GM18870 (cell line): ENCODE data around the gene RMND5B.
A peak's percentile ranks its signal among the peaks of the same experiment; 100 is the strongest.
"Not testable (repeated sequence)": the region's sequence is repeated elsewhere in the genome, so short reads cannot be mapped to it uniquely, and the experiment has no call there.

Experiments
- ATAC-seq: cut with Tn5 transposase; IDR thresholded peaks from one replicate; pipeline ENCODE4 v1.9.1; 2021; ENCODE audit warnings: moderate library complexity; ENCODE audit not compliant: unreplicated experiment

The RMND5B gene, protein sequence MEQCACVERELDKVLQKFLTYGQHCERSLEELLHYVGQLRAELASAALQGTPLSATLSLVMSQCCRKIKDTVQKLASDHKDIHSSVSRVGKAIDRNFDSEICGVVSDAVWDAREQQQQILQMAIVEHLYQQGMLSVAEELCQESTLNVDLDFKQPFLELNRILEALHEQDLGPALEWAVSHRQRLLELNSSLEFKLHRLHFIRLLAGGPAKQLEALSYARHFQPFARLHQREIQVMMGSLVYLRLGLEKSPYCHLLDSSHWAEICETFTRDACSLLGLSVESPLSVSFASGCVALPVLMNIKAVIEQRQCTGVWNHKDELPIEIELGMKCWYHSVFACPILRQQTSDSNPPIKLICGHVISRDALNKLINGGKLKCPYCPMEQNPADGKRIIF

DNA sequence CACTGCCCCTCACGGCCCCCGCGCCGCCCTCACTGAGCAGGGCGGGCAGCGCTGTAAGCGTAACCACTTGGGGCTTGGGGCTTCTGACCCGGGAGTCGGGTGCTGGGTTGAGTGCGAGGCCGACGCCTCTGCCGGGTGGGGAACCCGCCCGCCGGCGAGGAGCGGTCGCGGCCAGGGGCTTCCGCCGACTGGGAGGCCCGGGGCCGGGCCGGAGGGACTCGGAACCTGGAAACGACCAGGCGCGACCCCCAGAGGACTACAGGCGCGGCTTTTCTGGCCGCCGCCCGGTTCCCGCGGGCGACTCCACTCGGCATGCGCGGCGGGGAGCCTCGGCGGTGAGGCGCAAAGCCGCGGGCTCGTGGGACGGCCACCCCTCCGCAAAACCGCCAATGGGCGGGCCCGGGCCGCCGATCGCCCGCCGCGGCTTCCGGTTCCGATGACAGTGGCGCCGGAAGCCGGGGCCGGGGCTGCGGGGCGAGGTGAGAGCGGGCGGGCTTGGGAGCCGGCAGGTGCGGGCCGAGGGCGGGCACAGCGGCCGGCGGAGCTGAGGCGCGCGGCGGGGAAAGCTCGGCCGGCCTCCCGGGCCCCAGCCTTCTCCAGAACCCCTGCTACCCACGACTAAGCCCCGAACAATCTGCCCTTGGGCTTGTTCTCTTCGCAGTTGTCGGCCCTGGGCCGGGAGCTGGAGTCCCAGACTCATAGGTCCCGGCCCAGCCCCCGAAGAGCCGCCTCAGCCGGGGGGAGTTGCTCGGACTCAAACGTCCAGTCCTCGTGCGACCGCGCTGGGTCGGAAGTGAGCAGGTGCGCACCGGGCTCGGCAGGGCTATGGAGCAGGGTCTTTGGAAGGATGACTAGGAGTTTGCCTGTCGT is at the start of gene RMND5B:
Gene RMND5B, plus strand, starts transcription at position 439 of the 870 bp plus-strand sequence. CDS start 7,106 bp downstream, outside the sequence.
- ATAC-seq = peak; percentile 54

- no peak for ATAC-seq
These were observed 49.1 kb upstream of the RMND5B start for GRCh38 chr5:178081571-178082243.

DNA sequence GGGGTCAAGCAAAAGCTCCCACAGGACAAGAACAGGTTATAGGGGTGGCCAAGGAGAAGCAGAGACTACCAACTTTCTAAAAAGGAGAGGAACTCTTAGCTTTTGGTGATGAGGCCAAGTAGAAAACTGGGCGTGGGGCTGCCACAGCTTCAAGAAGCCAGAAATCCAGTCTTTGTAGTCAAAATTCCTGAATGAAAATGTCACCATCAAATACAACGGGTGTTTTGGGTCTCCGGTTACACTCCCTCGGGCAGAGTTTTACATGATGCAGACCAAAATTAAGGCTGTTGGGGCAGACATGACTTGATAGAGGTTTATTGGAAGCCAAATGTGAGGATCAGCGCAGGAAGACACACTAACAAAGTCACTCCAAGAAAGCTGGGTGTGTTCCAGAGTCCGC is 46.9 kb upstream of the RMND5B start:
- ATAC-seq = no peak

DNA sequence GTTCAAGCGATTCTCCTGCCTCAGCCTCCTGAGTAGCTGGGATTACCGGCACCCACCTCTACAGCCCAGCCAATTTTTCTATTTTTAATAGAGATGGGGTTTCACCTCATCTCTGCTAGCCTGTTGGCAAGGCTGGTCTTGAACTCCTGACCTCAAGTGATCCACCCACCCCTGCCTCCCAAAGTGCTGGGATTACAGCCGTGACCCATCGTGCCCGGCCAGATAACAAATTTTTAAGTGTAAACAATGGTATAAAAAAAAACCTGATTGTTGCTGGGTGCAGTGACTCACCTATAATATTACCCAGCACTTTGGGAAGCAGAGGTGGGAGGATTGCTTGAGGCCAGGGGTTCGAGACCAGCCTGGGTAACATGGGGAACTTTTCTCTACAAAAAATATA is 45.5 kb upstream of the RMND5B start:
- ATAC-seq = no peak

- ATAC-seq = no peak
These were observed 44.5 kb upstream of the RMND5B start for GRCh38 chr5:178086266-178086665.

DNA sequence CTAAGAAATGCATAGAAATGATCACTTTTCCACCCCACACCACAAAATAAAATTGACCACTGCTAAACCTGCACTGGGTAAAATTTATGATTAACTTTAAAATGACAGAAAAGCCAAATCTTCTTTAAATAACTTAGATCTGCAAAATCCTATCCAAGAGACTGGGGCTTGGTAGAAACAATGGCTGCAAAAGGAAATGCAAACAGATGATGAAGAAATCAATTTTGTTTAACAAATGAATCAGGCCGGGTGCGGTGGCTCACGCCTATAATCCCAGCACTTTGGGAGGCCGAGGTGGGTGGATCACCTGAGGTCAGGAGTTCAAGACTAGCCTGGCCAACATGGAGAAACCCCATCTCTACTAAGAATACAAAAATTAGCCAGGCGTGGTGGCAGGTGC is 43.6 kb upstream of the RMND5B start:
- ATAC-seq = not testable (repeated sequence)

DNA sequence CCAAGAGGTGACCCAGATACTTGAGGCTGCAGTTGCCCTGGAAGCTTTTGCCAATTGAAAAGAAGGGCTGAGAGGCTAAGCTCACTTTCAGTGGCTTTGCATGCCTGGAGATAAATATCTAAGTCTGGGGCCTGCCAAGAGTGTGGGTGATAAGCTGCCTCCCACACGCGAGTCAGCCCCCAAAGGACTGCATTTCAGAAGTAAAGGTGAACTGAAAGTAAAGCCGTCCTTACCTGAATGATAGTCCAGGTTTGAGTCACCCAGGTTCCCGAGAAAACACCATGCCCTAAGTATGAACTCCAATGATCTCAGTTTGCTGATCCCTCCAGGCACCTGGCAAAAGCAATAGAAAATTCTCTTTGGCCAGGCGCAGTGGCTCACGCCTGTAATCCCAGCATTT is 40.0 kb upstream of the RMND5B start:
- no peak for ATAC-seq

DNA sequence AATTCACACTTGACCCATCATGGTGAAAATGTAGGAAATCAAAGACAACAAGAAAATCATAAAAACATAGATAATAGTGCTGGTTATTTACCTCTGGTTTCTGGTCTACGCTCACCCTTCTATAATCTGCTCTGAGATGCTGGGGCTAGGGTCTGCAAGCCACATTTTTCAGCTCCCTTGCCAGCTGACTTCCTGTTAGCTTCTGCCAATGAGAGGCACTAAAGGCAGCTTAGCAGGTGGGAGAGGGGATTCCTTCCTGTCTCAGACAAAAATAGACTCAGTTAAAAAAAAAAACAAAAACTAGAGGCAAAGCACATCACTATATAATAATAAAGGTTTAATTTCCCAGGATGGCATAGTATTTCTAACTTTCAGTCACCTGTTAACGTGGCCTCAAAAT is 37.7 kb upstream of the RMND5B start:
- no peak for ATAC-seq

GRCh38 chr5:178094345-178094744 is 36.5 kb upstream of the RMND5B start:
- no peak for ATAC-seq

GRCh38 chr5:178098685-178099084 is 32.1 kb upstream of the RMND5B start:
- no peak for ATAC-seq

DNA sequence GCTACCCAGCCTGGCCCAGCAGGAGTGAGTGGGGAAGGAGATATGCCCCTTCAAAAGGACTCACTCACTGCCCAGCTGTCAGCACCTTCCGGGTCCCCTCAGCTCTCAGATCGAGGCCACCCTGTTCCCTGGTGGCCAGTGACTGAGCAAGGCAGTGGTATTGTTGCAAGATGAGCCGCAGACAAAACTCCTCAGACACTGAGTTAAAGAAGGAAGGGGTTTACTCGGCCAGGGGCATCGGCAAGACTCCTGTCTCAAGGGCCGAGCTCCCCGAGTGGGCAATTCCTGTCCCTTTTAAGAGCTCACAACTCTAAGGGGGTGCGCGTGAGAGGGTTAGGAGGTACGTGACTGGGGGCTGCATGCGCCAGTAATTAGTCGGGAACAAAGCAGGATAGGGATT is 27.2 kb upstream of the RMND5B start:
- no peak for ATAC-seq

GRCh38 chr5:178104492-178104891 is 26.3 kb upstream of the RMND5B start:
- ATAC-seq = no peak

- ATAC-seq = no peak
These were observed 24.7 kb upstream of the RMND5B start for GRCh38 chr5:178106086-178106485.

- ATAC-seq = no peak
These were observed 24.1 kb upstream of the RMND5B start for GRCh38 chr5:178106556-178107239.

- ATAC-seq = no peak
These were observed 23.0 kb upstream of the RMND5B start for GRCh38 chr5:178107756-178108310.

DNA sequence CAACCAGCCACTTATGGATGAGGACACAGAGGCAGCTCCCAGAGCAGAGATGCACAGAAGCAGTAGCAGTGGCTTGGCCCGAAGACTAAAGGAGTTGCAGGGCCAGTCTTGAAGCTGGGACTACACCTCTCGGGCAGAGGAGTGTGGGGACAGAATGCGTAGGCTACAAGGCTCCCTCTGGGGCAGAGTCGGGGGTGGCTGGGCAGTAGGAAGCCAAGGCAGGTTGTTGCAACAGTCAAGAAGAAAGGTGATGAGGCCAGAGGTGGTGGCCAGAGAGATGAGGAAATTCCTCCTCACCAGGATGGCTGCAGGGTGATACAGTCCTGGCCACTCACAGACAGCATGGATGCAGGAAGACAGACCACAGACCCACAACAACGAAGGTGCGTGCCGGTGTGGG is 22.4 kb upstream of the RMND5B start:
- no peak for ATAC-seq

DNA sequence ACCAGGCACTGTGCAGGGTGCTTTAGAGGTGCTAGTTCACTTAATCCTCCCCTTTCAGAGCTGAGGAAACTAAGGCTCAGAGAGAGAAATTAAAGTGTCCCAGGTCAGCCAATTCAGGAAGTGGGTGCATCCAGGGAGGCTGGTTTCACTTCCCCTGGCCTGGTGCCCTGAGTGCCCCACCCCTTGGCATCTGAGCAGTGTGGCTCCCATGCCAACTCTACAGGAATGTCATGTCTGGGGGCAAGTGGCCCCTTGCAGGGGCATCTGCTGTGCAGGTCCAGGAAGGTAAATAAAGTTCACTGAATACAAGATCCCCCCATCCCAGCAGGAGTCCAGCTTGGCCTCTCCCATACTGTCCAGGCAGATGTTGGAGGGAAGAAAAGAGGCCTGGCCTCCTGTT is 21.8 kb upstream of the RMND5B start:
- no peak for ATAC-seq

DNA sequence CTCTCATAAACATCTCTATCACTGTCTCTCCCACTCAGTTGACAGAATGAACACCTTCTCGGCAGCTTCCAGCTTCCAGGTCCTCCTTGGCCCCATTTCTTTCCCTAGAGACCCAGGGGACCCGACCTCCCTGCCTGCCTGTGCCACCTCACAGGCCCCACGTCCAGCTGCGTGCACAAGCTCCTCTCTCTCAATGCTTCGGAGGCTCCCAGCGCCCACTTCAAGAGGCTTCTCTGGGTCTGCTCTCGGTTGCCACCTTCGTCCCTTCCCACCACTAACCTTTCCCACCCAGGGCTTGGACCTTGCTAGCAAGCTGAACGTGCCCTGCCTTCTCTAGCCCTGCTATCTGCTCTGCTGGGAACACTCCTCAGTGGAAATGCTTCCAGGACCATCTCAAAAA is 20.3 kb upstream of the RMND5B start:
- no peak for ATAC-seq

DNA sequence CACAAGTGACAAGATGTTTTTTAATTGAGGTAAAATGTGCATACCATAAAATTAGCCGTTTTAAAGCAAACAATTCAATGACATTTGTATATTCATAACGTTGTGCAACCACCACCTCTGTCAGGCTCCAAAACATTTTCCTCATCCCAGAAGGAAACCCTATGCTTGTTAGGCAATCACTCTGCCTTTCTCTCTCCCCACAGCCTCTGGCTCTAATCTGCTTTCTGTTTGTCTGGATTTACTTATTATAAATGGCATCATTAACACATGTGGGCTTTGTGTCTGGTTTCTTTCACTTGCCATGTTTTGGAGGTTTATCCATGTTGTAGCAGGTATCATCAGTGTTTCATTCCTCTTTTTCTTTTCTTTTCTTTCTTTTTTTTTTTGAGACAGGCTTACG is 18.9 kb upstream of the RMND5B start:
- no peak for ATAC-seq

- ATAC-seq = no peak
These were observed 18.3 kb upstream of the RMND5B start for GRCh38 chr5:178112545-178112944.
